ENCODE results near the gene ADARB2.

- TF ChIP-seq CTCF (IDR thresholded peaks at IDR 0.05) (no peak), POLR2A (IDR thresholded peaks at IDR 0.05; ENCODE audit: low read depth) (no peak), EP300 (IDR thresholded peaks at IDR 0.05) (no peak), POLR2AphosphoS5 (IDR thresholded peaks at IDR 0.05) (no peak)
Observed at GRCh38 chr10:1673568-1674345, 63.6 kb downstream of the ADARB2 start.

All from esophagus muscularis mucosa (tissue), 4 donors.